Peyer's patch (tissue), 4 donors: ENCODE measurements around the gene SCAMP2. TPM values are rescaled to one million over a fixed set of nuclear protein-coding genes. Genes with fewer than 3 reads are reported as not detected.

Source experiments
- DNase-seq, 3 donors: peaks; one replicate each; pipeline ENCODE4 v3.0.0-alpha.2; 2017 to 2019
- H3K27ac ChIP-seq, 4 donors: fragments of 200-600 bp; sonication (generic); one replicate each; pipeline ENCODE4 v1.5.1; 2016 to 2019
- H3K27me3 ChIP-seq, 2 donors: fragments of 200-600 bp; sonication (generic); one replicate each; pipeline ENCODE4 v1.5.1; 2019
- H3K36me3 ChIP-seq, 3 donors: fragments of 200-600 bp; sonication (generic); one replicate each; pipeline ENCODE4 v1.5.1; 2016 to 2019
- H3K4me1 ChIP-seq, 4 donors: fragments of 200-600 bp; sonication (generic); one replicate each; pipeline ENCODE4 v1.5.1; 2016 to 2019
- H3K4me3 ChIP-seq, 4 donors: fragments of 200-600 bp; sonication (generic); 1 replicate in 3 of 4; 2 replicates in 1 of 4; pipeline ENCODE4 v1.5.1; 2016 to 2019; ENCODE audit warnings: mild to moderate bottlenecking in 1 of 4
- H3K9me3 ChIP-seq, 4 donors: fragments of 200-600 bp; sonication (generic); one replicate each; pipeline ENCODE4 v1.5.1; 2016 to 2019; ENCODE audit warnings: mild to moderate bottlenecking in 1 of 4
- POLR2A ChIP-seq, 2 donors: fragments of 450-650 bp; IDR thresholded peaks; one replicate each; pipeline ENCODE4 v1.5.1; 2017; ENCODE audit warnings: antibody characterized with exemption in 2 of 2, mild to moderate bottlenecking in 2 of 2, moderate library complexity in 2 of 2
- total RNA-seq, 4 donors: library from RNA; depleted of rRNA; stranded (reverse); fragments of >200 nt; gene quantifications; one replicate each; pipeline ENCODE4 v1.1.0, GENCODE V29; 2016
- TF ChIP-seq, protein P1 (sequence below), 6 experiments: fragments of 450-650 bp in 4 of 6; fragments of 200-600 bp in 2 of 6; sonication (generic) in 1 of 6; IDR thresholded peaks; one replicate each; pipeline ENCODE4 v1.5.1; 2017 to 2019; ENCODE audit warnings: antibody characterized with exemption in 6 of 6, mild to moderate bottlenecking in 3 of 6, moderate library complexity in 1 of 6

SCAMP2 gene
- total RNA-seq, 4 donors from 2014 or later, result 60.2 to 206 (median 151) TPM

DNA sequence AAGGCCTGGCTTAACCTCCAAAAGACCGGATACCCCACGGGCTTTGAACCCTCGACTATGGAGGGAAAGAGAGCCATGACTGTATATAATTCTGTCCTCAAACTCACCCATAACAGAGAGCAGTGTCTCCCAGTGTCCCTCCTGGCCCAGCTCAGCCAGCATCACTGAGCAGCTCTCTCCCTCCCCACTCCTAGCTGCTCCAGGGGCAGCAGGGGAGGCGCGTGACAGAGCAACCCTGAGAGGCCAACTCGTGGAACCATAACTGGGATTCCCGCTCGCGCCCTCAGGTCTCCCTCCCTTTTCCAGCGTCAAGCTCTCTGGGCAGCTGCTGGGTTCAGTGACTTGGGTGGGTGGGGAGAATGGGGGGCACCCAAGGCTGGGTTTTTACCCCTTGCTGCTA is 47.3 kb downstream of the SCAMP2 start:
- H3K27me3 ChIP-seq, result peaks cover 0 to 5% of the 10 kb centered on the region in 2 donors
- no peak for DNase-seq
- H3K4me1 ChIP-seq, result peaks cover 0 to 15% (median 9%) of the 10 kb centered on the region in 4 donors
- no peak overlapping the region for H3K4me3 ChIP-seq
- no peaks in the 10 kb centered on the region for H3K9me3 ChIP-seq
- TF ChIP-seq, protein P1, sequence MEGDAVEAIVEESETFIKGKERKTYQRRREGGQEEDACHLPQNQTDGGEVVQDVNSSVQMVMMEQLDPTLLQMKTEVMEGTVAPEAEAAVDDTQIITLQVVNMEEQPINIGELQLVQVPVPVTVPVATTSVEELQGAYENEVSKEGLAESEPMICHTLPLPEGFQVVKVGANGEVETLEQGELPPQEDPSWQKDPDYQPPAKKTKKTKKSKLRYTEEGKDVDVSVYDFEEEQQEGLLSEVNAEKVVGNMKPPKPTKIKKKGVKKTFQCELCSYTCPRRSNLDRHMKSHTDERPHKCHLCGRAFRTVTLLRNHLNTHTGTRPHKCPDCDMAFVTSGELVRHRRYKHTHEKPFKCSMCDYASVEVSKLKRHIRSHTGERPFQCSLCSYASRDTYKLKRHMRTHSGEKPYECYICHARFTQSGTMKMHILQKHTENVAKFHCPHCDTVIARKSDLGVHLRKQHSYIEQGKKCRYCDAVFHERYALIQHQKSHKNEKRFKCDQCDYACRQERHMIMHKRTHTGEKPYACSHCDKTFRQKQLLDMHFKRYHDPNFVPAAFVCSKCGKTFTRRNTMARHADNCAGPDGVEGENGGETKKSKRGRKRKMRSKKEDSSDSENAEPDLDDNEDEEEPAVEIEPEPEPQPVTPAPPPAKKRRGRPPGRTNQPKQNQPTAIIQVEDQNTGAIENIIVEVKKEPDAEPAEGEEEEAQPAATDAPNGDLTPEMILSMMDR (IDR thresholded peaks at IDR 0.05), result no peak
- TF ChIP-seq POLR2A (IDR thresholded peaks at IDR 0.05), result no peak
- no peaks in the 10 kb centered on the region for H3K36me3 ChIP-seq
- H3K27ac ChIP-seq, result no peak overlapping the region

DNA sequence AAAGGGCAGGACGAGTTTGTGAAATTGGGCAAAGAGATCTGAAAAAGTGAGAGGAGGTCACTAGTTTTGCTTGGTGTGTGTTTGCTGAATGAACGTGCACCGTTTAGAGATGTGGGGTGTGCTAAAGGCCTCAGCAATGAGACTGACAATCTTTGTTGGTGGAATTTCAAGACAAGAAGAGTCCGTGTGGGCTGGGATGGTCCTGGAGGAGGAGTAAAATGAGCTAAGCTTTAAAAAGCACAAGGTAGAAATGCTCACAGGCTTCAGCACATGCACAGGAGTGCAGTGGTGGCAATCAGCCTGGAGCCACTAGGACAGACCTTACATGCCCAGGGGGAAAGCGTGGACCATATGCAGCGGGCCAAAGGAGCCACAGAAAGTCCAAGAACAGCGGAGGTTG is 48.2 kb downstream of the SCAMP2 start:
- H3K27ac ChIP-seq, result no peak overlapping the region
- peaks cover 0 to 5% of the 10 kb centered on the region in 2 donors for H3K27me3 ChIP-seq
- H3K36me3 ChIP-seq, result no peaks in the 10 kb centered on the region
- H3K4me1 ChIP-seq, result peaks cover 0 to 20% (median 8%) of the 10 kb centered on the region in 4 donors
- H3K4me3 ChIP-seq, result no peak overlapping the region
- no peak for DNase-seq
- no peak for TF ChIP-seq POLR2A (IDR thresholded peaks at IDR 0.05)
- TF ChIP-seq, protein P1 (IDR thresholded peaks at IDR 0.05), result no peak
- H3K9me3 ChIP-seq, result no peaks in the 10 kb centered on the region

DNA sequence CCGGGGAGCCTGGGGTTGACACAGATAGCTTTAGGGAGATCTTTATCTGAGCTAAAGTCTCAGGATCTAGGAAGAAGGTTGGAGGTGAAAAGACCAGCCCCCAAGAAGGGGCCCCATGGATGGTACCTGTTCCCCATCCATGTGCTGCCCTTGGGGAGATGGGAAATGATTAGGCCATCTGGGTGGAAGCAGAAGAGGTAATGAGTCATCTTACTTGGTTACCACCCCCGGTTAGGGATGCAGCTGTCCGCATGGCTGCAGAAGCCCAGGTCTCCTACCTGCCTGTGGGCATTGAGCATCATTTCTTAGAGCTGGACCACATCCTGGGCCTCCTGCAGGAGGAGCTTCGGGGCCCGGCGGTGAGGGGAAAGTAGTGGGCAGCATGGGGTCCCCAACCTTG is 49.8 kb downstream of the SCAMP2 start:
- H3K4me1 ChIP-seq, result peaks cover 3 to 20% (median 14%) of the 10 kb centered on the region in 4 donors
- no peak overlapping the region for H3K27ac ChIP-seq
- no peaks in the 10 kb centered on the region for H3K36me3 ChIP-seq
- no peak for DNase-seq
- H3K27me3 ChIP-seq, result peaks cover 0 to 5% of the 10 kb centered on the region in 2 donors
- H3K4me3 ChIP-seq, result no peak overlapping the region
- TF ChIP-seq, protein P1 (IDR thresholded peaks at IDR 0.05), result no peak
- no peak for TF ChIP-seq POLR2A (IDR thresholded peaks at IDR 0.05)
- no peaks in the 10 kb centered on the region for H3K9me3 ChIP-seq

DNA sequence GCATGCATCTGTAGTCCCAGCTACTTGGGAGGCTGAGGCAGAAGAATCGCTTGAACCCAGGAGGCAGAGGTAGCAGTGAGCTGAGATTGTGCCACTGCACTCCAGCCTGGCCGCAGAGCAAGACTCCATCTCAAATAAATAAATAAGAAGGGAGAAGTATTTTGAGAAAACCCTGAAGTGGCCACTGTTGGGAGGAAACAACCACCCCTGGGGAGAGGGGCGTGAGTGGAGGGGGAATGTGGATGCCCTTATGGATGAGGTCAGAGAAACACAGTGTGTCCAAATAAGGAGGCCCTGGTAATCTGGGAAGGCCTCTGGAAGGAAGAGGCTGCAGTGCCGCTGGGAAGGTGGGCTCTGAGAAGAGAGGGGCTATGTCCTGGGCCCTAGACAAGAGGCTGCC is 50.9 kb downstream of the SCAMP2 start:
- DNase-seq, result no peak
- no peaks in the 10 kb centered on the region for H3K9me3 ChIP-seq
- no peaks in the 10 kb centered on the region for H3K36me3 ChIP-seq
- H3K4me3 ChIP-seq, result no peak overlapping the region
- TF ChIP-seq, protein P1 (IDR thresholded peaks at IDR 0.05), result no peak
- TF ChIP-seq POLR2A (IDR thresholded peaks at IDR 0.05), result no peak
- peaks cover 0 to 5% of the 10 kb centered on the region in 2 donors for H3K27me3 ChIP-seq
- no peak overlapping the region for H3K27ac ChIP-seq
- peaks cover 3 to 28% (median 16%) of the 10 kb centered on the region in 4 donors for H3K4me1 ChIP-seq

DNA sequence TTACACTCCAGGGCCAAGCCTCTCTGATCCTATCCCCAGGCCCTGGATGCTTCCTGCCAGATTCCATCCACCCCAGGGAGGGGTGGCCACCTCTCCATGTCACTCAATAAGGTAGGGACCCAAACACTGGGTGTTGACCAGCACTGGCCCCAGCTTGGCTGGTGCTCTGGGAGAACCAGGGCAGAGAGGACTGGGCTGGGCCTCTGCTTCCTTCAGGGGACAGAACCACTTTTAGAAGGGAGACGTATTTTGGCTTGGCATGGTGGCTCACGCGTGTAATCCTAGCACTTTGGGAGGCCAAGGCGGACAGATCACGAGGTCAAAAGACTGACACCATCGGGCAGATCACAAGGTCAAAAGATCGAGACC is 51.4 kb downstream of the SCAMP2 start:
- no peak for DNase-seq
- Histone ChIP-seq H3K27ac (no peak overlapping the region), H3K27me3 (peaks cover 0 to 3% of the 10 kb centered on the region in 2 donors), H3K4me1 (peaks cover 3 to 30% (median 16%) of the 10 kb centered on the region in 4 donors), H3K9me3 (no peaks in the 10 kb centered on the region), H3K4me3 (no peak overlapping the region), H3K36me3 (no peaks in the 10 kb centered on the region)
- TF ChIP-seq POLR2A (IDR thresholded peaks at IDR 0.05), result no peak
- TF ChIP-seq, protein P1 (IDR thresholded peaks at IDR 0.05), result no peak
